Glutamatergic neuron (in vitro differentiated cells): ENCODE results near the gene PRSS33. TPM values are rescaled to one million over a fixed set of nuclear protein-coding genes. Genes with fewer than 3 reads are reported as not detected.

ENCODE experiments used
- DNase-seq: peaks from one replicate; pipeline ENCODE4 v3.0.0; 2022
- H3K27ac Mint-ChIP-seq: one replicate; pipeline ENCODE4 v1.8.0; 2020; ENCODE audit warnings: mild to moderate bottlenecking, mixed read lengths, inconsistent platforms; ENCODE audit not compliant: unreplicated experiment
- H3K27me3 Mint-ChIP-seq: one replicate; pipeline ENCODE4 v1.8.0; 2020; ENCODE audit warnings: mild to moderate bottlenecking, moderate library complexity, mixed read lengths, inconsistent platforms; ENCODE audit not compliant: unreplicated experiment
- H3K36me3 Mint-ChIP-seq: one replicate; pipeline ENCODE4 v1.8.0; 2020; ENCODE audit warnings: mild to moderate bottlenecking, mixed read lengths, inconsistent platforms; ENCODE audit not compliant: unreplicated experiment
- H3K4me1 Mint-ChIP-seq: one replicate; pipeline ENCODE4 v1.8.0; 2020; ENCODE audit warnings: mild to moderate bottlenecking, low read depth, mixed read lengths, inconsistent platforms; ENCODE audit not compliant: unreplicated experiment
- H3K4me3 Mint-ChIP-seq: one replicate; pipeline ENCODE4 v1.8.0; 2020; ENCODE audit warnings: mild to moderate bottlenecking, mixed read lengths, inconsistent platforms; ENCODE audit not compliant: unreplicated experiment
- H3K9me3 Mint-ChIP-seq: one replicate; pipeline ENCODE4 v1.8.0; 2020; ENCODE audit warnings: mild to moderate bottlenecking, moderate library complexity, mixed read lengths, inconsistent platforms; ENCODE audit not compliant: unreplicated experiment
- total RNA-seq: library from RNA; stranded (reverse); fragmentation: NEBNext Ultra II Directional; extraction: Animal tissue kit (Norgen Biotek cat#: 25700); gene quantifications from one replicate; pipeline ENCODE4 v1.2.1, GENCODE V29; 2021; ENCODE audit not compliant: unreplicated experiment
- TF ChIP-seq, protein P1 (sequence below): fragments of 200-600 bp; sonication (generic); IDR thresholded peaks from one replicate; pipeline ENCODE4 v1.5.0; 2021; ENCODE audit not compliant: partially characterized antibody, unreplicated experiment

PRSS33 gene
- total RNA-seq, 1 donor from 2014 or later, result 0.39 TPM

DNA sequence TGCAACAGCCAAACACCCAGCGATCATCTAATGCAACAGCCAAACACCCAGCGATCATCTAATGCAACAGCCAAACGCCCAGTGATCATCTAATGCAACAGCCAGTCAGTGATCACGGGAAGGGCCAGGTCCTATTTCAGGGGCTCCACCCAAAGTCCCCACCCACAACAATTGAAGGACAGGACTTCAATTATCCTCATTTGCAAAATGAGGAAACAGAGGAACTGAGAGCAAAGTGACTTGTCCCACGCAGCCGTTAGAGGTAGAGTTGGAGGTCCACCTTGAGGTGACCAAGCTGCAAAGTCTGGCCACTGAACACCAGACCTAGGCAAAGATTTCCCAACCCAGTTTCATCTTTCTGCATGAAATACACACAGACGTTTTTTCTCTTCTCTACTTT is 46.4 kb upstream of the PRSS33 start:
- Mint-ChIP-seq H3K9me3 (no peaks in the 10 kb centered on the region), H3K27ac (no peak overlapping the region), H3K36me3 (no peaks in the 10 kb centered on the region), H3K4me1 (no peaks in the 10 kb centered on the region), H3K27me3 (peaks cover 2% of the 10 kb centered on the region), H3K4me3 (no peak overlapping the region)
- no peak for DNase-seq
- TF ChIP-seq, protein P1, sequence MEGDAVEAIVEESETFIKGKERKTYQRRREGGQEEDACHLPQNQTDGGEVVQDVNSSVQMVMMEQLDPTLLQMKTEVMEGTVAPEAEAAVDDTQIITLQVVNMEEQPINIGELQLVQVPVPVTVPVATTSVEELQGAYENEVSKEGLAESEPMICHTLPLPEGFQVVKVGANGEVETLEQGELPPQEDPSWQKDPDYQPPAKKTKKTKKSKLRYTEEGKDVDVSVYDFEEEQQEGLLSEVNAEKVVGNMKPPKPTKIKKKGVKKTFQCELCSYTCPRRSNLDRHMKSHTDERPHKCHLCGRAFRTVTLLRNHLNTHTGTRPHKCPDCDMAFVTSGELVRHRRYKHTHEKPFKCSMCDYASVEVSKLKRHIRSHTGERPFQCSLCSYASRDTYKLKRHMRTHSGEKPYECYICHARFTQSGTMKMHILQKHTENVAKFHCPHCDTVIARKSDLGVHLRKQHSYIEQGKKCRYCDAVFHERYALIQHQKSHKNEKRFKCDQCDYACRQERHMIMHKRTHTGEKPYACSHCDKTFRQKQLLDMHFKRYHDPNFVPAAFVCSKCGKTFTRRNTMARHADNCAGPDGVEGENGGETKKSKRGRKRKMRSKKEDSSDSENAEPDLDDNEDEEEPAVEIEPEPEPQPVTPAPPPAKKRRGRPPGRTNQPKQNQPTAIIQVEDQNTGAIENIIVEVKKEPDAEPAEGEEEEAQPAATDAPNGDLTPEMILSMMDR, result no peak

DNA sequence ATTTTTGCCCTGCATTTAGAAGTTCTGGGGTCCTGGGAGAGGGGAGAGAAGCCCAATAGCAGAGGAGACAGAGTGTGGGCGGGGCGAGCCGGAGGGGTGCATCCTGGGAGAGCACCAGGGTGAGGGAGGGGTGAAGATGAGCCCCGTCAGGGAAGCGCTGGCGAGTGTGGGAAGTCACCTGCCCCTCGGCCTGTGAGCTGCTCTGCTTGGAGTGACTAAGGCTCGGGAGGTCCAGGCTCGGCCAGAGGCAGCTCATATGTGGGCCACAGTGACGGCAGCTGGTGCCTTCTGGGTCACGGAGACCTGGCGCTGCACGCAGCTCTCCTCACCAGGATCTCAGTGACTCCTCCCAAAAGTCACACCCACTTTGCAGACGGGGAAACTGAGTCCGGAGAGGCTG is 43.8 kb upstream of the PRSS33 start:
- no peak overlapping the region for H3K4me3 Mint-ChIP-seq
- H3K27ac Mint-ChIP-seq, result no peak overlapping the region
- no peak for DNase-seq
- peaks cover 2% of the 10 kb centered on the region for H3K4me1 Mint-ChIP-seq
- H3K36me3 Mint-ChIP-seq, result no peaks in the 10 kb centered on the region
- TF ChIP-seq, protein P1, result no peak
- peaks cover 2% of the 10 kb centered on the region for H3K27me3 Mint-ChIP-seq
- peaks cover under 1% of the 10 kb centered on the region for H3K9me3 Mint-ChIP-seq

DNA sequence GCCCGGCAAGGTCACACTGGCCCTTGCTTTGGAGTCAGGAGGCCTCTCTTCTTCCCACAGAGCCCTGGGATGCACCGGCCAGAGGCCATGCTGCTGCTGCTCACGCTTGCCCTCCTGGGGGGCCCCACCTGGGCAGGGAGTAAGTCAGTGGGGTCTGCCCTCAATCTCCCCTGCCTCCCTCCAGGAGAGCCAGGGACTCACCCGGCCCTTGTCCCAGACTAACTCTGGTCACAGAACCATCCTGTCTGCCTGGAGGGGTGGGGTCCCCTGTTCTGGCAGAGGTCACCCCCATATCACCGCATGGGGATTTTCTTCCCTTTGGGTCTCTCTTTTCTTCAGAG is 43.0 kb upstream of the PRSS33 start:
- no peak for DNase-seq
- H3K9me3 Mint-ChIP-seq, result peaks cover 2% of the 10 kb centered on the region
- TF ChIP-seq, protein P1, result no peak
- H3K4me3 Mint-ChIP-seq, result no peak overlapping the region
- H3K36me3 Mint-ChIP-seq, result no peaks in the 10 kb centered on the region
- H3K4me1 Mint-ChIP-seq, result peaks cover 2% of the 10 kb centered on the region
- no peak overlapping the region for H3K27ac Mint-ChIP-seq
- peaks cover 6% of the 10 kb centered on the region for H3K27me3 Mint-ChIP-seq

DNA sequence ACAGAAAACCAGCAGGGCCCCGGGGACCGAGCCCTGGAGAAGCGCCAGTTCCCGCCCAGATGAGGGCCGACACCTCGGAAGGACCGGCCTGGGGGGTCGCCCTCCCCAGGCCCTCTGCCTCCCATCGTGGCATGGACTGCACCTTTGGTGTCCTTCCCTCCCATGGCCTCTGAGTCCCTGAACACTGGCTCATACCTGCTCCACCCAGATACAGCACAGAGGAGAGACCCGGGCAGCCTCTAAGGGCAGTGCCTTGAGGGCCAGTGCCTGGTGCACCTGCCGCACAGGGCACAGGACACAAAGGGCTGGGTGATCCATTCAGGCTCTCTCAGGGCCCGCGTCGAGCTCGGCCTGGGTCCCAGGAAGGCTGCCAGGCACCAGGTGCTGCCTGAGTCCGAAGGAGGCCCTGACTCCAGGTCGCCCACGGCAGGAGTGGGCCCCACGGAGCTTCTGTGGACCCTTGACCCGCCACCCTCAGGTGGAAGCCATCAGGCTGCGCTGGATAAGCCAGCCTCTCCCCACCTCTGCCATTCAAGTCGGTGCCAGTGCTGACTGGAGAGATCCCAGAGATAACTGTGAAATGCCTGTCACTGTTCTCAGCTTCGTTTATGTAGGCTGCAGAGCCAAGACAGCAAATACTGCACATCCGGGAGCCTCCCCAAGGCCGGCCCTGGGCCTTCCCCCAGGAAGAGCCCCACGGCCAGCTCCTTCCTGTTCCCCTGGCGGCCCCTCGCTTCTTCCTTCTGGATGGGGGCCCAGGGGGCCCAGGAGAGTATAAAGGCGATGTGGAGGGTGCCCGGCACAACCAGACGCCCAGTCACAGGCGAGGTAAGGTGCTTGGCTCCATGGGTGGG is 42.4 kb upstream of the PRSS33 start, which contains the start of gene ZG16B:
ZG16B (plus strand) TSS at position 803 of the 854 bp plus-strand sequence. CDS start 139 bp downstream, outside the sequence.
- Mint-ChIP-seq H3K4me3 (no peak within 1 kb of the TSS), H3K27me3 (peaks cover 10% of the 10 kb centered on the region), H3K4me1 (peaks cover 2% of the 10 kb centered on the region), H3K9me3 (peaks cover 2% of the 10 kb centered on the region), H3K27ac (no peak within 1 kb of the TSS), H3K36me3 (no peaks in the 10 kb centered on the region)
- TF ChIP-seq, protein P1, result no peak
- no peak for DNase-seq

DNA sequence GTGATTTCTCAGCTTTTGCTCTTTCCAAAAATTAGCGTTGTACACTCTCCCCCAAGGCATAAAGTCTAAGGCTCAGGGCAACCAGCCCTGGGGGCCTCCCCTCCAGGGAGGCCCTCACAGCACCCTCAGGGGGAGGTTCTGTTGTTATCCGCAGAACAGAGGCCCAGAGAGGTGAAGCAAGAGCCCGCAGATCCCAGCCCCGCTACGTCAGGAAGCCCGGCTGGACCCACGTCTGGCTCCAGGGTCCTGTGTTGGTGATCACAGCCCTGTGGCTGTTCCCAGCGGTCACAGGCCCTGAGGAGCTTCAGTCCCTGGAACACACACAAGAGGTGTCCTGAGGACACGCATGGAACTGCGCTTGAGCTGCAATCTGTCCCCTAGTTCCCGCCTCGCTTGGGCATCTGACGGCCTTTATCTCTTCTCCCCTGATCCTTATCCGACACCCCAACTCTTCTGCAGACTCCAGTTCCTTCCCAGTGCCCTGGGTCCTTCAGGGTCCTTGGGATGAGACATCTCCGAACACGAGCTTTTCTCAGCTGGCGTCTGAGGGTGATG is 41.6 kb upstream of the PRSS33 start:
- Mint-ChIP-seq H3K27me3 (peaks cover 10% of the 10 kb centered on the region), H3K9me3 (peaks cover 2% of the 10 kb centered on the region), H3K4me1 (peaks cover 2% of the 10 kb centered on the region), H3K36me3 (no peaks in the 10 kb centered on the region), H3K4me3 (no peak overlapping the region), H3K27ac (no peak overlapping the region)
- TF ChIP-seq, protein P1, result no peak
- no peak for DNase-seq
